GM12878 (cell line): ENCODE measurements around the gene AP3S2. TPM values are rescaled to one million over a fixed set of nuclear protein-coding genes. Genes with fewer than 3 reads are reported as not detected.

Experiments
- BACH1 ChIP-seq: fragments of 450-650 bp; IDR thresholded peaks from 2 replicates; pipeline ENCODE4 v1.6.1; 2017; ENCODE audit warnings: mild to moderate bottlenecking, borderline replicate concordance
- CBX3 ChIP-seq: fragments of 200-600 bp; sonication (generic); IDR thresholded peaks from 2 replicates; pipeline ENCODE4 v1.6.1; 2016; ENCODE audit warnings: low read depth, borderline replicate concordance
- EED ChIP-seq: sonication (generic); IDR thresholded peaks from 2 replicates; pipeline ENCODE4 v1.6.1; 2016; ENCODE audit warnings: antibody characterized with exemption, low read depth
- EP300 ChIP-seq, 2 experiments: fragments of 150-350 bp in 1 of 2; IDR thresholded peaks; 2 replicates each; pipeline ENCODE4 v1.6.1; 2011 to 2012; ENCODE audit warnings: low read depth in 2 of 2, low read length in 2 of 2, borderline replicate concordance in 1 of 2, improper control_type of control experiment in 1 of 2, inconsistent platforms in 1 of 2; ENCODE audit not compliant: control insufficient read depth in 1 of 2
- ETV6 ChIP-seq, 2 experiments: fragments of 450-650 bp in 1 of 2; IDR thresholded peaks in 1 of 2; conservative IDR thresholded peaks in 1 of 2; 2 replicates each; pipeline ENCODE4 v1.6.1; 2014; ENCODE audit warnings: antibody characterized with exemption in 1 of 2, borderline replicate concordance in 1 of 2, low read depth in 1 of 2, mild to moderate bottlenecking in 1 of 2, moderate library complexity in 1 of 2
- EZH2 ChIP-seq: IDR thresholded peaks from 2 replicates; pipeline ENCODE4 v1.6.1; 2012; ENCODE audit warnings: low read depth, mild to moderate bottlenecking, control low read depth, inconsistent platforms, low read length, borderline replicate concordance; ENCODE audit not compliant: control insufficient read depth
- FOS ChIP-seq: IDR thresholded peaks from 3 replicates; pipeline ENCODE4 v1.6.1; 2011; ENCODE audit warnings: borderline replicate concordance; ENCODE audit not compliant: insufficient read length; ENCODE audit errors: extremely low read depth
- GABPA ChIP-seq: IDR thresholded peaks from 2 replicates; pipeline ENCODE4 v1.6.1; 2014; ENCODE audit warnings: antibody characterized with exemption, low read depth, mild to moderate bottlenecking, inconsistent platforms
- GATAD2B ChIP-seq: fragments of 450-650 bp; conservative IDR thresholded peaks from 2 replicates; pipeline ENCODE4 v1.6.1; 2017; ENCODE audit warnings: low read depth, mild to moderate bottlenecking, moderate library complexity
- IKZF1 ChIP-seq: fragments of 450-650 bp; conservative IDR thresholded peaks from 2 replicates; pipeline ENCODE4 v1.6.1; 2017; ENCODE audit warnings: antibody characterized with exemption, mild to moderate bottlenecking
- MAX ChIP-seq: IDR thresholded peaks from 2 replicates; pipeline ENCODE4 v1.6.1; 2012; ENCODE audit warnings: low read depth, low read length, improper control_type of control experiment
- NBN ChIP-seq: fragments of 450-650 bp; IDR thresholded peaks from 2 replicates; pipeline ENCODE4 v1.6.1; 2016
- NRF1 ChIP-seq: conservative IDR thresholded peaks from 2 replicates; pipeline ENCODE4 v1.6.1; 2011; ENCODE audit warnings: mild to moderate bottlenecking, low read depth, low read length, improper control_type of control experiment
- RB1 ChIP-seq: fragments of 450-650 bp; formaldehyde crosslinking; IDR thresholded peaks from 2 replicates; pipeline ENCODE4 v1.6.1; 2017; ENCODE audit warnings: mild to moderate bottlenecking, borderline replicate concordance
- RELA ChIP-seq: fragments of 450-650 bp; IDR thresholded peaks from 2 replicates; pipeline ENCODE4 v1.8.0; 2014; ENCODE audit warnings: borderline replicate concordance; ENCODE audit not compliant: partially characterized antibody
- SMAD1 ChIP-seq: fragments of 450-650 bp; IDR thresholded peaks from 2 replicates; pipeline ENCODE4 v1.6.1; 2018; ENCODE audit warnings: mild to moderate bottlenecking, low read depth; ENCODE audit not compliant: partially characterized antibody
- SPI1 ChIP-seq: IDR thresholded peaks from 2 replicates; pipeline ENCODE4 v1.6.1; 2011; ENCODE audit warnings: low read depth, mild to moderate bottlenecking, low read length, moderate library complexity, borderline replicate concordance; ENCODE audit not compliant: insufficient read depth
- TCF12 ChIP-seq: IDR thresholded peaks from 2 replicates; pipeline ENCODE4 v1.6.1; 2011; ENCODE audit warnings: low read depth, mild to moderate bottlenecking, low read length
- YY1 ChIP-seq: IDR thresholded peaks from 2 replicates; pipeline ENCODE4 v1.6.1; 2011; ENCODE audit warnings: low read depth, mild to moderate bottlenecking, low read length
- ZNF24 ChIP-seq: fragments of 450-650 bp; IDR thresholded peaks from 2 replicates; pipeline ENCODE4 v1.6.1; 2017; ENCODE audit warnings: antibody characterized with exemption, mild to moderate bottlenecking
- polyA plus RNA-seq, 11 experiments: library from polyadenylated mRNA; depleted of rRNA in 4 of 11; unstranded in 6 of 11; stranded (reverse) in 5 of 11; fragments of >200 nt; fragmentation: Nextera tagmentation in 4 of 11; fragmentation: Illumina TruSeq in 1 of 11; extraction: Ambion mirVana in 4 of 11; extraction: Trizol in 1 of 11; gene quantifications; 1 replicate in 1 of 11; 2 replicates in 10 of 11; pipeline versions ENCODE4 v1.2.1 to v1.2.3, GENCODE V29; 2011 to 2016; ENCODE audit warnings: inconsistent platforms in 2 of 11, missing spikeins in 2 of 11, low read depth in 1 of 11
- total RNA-seq, 4 experiments: library from RNA; depleted of rRNA in 3 of 4; stranded (reverse); fragments of >200 nt in 3 of 4; fragmentation: Illumina TruSeq in 1 of 4; extraction: Trizol in 1 of 4; gene quantifications; 2 replicates each; pipeline versions ENCODE4 v1.2.1 to v1.2.3, GENCODE V29; 2013 to 2021
- TF ChIP-seq, protein P1 (sequence below), 3 experiments: IDR thresholded peaks in 2 of 3; conservative IDR thresholded peaks in 1 of 3; 2 replicates each; pipeline ENCODE4 v1.5.1; 2011; ENCODE audit warnings: low read depth in 3 of 3, low read length in 3 of 3, mild to moderate bottlenecking in 3 of 3, control low read depth in 2 of 3, moderate library complexity in 2 of 3, inconsistent platforms in 1 of 3, mixed read lengths in 1 of 3; ENCODE audit not compliant: control insufficient read depth in 2 of 3, insufficient read depth in 1 of 3; ENCODE audit errors: extremely low read depth in 1 of 3
- TF ChIP-seq, protein P2 (sequence below): IDR thresholded peaks from 2 replicates; pipeline ENCODE4 v1.6.1; 2012; ENCODE audit warnings: mild to moderate bottlenecking, low read depth, low read length

Gene AP3S2
- total and polyA plus RNA-seq, 10 of the 15 experiments (the other 5 are each of a cell fraction or from before 2014, with no cell fraction given), result 10.0 to 43.6 (median 26.0) TPM

DNA sequence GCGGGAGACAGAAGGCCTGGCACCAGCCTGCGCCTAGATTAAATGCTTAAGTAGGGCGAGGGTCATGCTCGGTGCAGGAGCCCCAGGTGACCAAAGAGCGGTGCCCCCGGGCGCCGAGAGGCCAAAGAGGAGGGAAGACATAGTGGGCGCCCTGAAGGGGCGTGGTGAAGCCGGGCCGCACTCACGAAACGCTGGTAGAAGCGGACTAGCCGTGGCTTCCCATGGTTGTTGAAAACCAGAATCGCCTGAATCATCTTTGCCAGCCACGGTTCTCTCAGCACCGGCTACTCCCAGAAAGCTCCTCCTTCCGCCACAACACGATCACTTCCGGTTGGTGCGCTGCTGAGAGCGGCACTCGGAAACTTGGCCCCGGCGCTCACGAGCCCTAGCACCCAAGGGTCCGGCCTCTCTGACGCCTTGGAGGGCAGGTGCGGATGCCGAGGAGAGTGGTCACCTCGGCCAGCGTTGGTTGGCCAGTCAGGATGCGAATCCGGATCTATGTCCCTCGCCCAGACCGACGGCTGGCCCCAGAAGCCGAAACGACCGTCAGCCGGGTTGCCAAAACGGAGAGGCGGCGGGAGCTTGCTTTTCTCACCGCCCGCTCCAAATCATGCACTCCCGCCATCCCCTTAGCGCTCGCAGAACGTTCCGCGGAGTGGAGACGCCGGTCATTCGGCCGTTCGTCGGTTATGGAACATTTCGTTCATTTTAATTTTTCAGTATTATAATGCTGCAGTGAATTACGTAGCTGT, at the start of gene AP3S2 (continued):
- TF ChIP-seq BACH1, result peak; percentile 58; the same call in 1 of the 2 replicates
- TF ChIP-seq EP300 (IDR thresholded peaks at IDR 0.05; ENCODE audit: borderline replicate concordance in 1 of 2, control insufficient read depth in 1 of 2, low read depth in 2 of 2, low read length in 2 of 2), result peak in 1 of 2 experiments; percentile 31; a peak in 1 of 4 replicates
- TF ChIP-seq CBX3, result no peak
- peak; percentile 82; the same call in 1 of the 2 replicates for TF ChIP-seq GATAD2B
- TF ChIP-seq, protein P1, sequence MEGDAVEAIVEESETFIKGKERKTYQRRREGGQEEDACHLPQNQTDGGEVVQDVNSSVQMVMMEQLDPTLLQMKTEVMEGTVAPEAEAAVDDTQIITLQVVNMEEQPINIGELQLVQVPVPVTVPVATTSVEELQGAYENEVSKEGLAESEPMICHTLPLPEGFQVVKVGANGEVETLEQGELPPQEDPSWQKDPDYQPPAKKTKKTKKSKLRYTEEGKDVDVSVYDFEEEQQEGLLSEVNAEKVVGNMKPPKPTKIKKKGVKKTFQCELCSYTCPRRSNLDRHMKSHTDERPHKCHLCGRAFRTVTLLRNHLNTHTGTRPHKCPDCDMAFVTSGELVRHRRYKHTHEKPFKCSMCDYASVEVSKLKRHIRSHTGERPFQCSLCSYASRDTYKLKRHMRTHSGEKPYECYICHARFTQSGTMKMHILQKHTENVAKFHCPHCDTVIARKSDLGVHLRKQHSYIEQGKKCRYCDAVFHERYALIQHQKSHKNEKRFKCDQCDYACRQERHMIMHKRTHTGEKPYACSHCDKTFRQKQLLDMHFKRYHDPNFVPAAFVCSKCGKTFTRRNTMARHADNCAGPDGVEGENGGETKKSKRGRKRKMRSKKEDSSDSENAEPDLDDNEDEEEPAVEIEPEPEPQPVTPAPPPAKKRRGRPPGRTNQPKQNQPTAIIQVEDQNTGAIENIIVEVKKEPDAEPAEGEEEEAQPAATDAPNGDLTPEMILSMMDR (IDR thresholded peaks at IDR 0.05 in 2 of 3, conservative IDR thresholded peaks at IDR 0.05 in 1 of 3; ENCODE audit: control insufficient read depth in 2 of 3, extremely low read depth in 1 of 3, insufficient read depth in 1 of 3, low read depth in 3 of 3, low read length in 3 of 3), result no peak
- peak; percentile 94 for TF ChIP-seq IKZF1
- TF ChIP-seq ZNF24, result peak; percentile 77
- TF ChIP-seq, protein P2, sequence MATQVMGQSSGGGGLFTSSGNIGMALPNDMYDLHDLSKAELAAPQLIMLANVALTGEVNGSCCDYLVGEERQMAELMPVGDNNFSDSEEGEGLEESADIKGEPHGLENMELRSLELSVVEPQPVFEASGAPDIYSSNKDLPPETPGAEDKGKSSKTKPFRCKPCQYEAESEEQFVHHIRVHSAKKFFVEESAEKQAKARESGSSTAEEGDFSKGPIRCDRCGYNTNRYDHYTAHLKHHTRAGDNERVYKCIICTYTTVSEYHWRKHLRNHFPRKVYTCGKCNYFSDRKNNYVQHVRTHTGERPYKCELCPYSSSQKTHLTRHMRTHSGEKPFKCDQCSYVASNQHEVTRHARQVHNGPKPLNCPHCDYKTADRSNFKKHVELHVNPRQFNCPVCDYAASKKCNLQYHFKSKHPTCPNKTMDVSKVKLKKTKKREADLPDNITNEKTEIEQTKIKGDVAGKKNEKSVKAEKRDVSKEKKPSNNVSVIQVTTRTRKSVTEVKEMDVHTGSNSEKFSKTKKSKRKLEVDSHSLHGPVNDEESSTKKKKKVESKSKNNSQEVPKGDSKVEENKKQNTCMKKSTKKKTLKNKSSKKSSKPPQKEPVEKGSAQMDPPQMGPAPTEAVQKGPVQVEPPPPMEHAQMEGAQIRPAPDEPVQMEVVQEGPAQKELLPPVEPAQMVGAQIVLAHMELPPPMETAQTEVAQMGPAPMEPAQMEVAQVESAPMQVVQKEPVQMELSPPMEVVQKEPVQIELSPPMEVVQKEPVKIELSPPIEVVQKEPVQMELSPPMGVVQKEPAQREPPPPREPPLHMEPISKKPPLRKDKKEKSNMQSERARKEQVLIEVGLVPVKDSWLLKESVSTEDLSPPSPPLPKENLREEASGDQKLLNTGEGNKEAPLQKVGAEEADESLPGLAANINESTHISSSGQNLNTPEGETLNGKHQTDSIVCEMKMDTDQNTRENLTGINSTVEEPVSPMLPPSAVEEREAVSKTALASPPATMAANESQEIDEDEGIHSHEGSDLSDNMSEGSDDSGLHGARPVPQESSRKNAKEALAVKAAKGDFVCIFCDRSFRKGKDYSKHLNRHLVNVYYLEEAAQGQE, result 0 out of 2 replicates have a peak, but pooled peaks have one; percentile 20
- no peak for TF ChIP-seq NRF1
- no peak for TF ChIP-seq EZH2
- TF ChIP-seq NBN, result peak; percentile 97
- no peak for TF ChIP-seq FOS
- TF ChIP-seq TCF12, result peak; percentile 64; the same call in 1 of the 2 replicates
- TF ChIP-seq EED, result peak; percentile 61
- peak; percentile 91 for TF ChIP-seq YY1
- no peak for TF ChIP-seq ETV6 (conservative IDR thresholded peaks at IDR 0.05 in 1 of 2, IDR thresholded peaks at IDR 0.05 in 1 of 2; ENCODE audit: borderline replicate concordance in 1 of 2, low read depth in 1 of 2)
- peak; percentile 99 for TF ChIP-seq GABPA
- peak; percentile 86 for TF ChIP-seq RELA
- TF ChIP-seq RB1, result peak; percentile 96; the same call in 1 of the 2 replicates
- no peak for TF ChIP-seq SMAD1
- no peak for TF ChIP-seq SPI1
- peak; percentile 82 for TF ChIP-seq MAX
